ENCODE measurements around the gene LTBP1.
"Not testable (repeated sequence)": the region's sequence is repeated elsewhere in the genome, so short reads cannot be mapped to it uniquely, and the experiment has no call there.

The LTBP1 gene

GRCh38 chr2:32969444-32970162, 22.9 kb downstream of the LTBP1 start:
- Histone ChIP-seq H3K4me1 (ENCODE audit: insufficient read depth, low read length) (no peaks in the 10 kb centered on the region), H3K4me3 (ENCODE audit: low read depth in 1 of 2, low read length in 2 of 2) (no peak overlapping the region), H3K27ac (ENCODE audit: low read depth, low read length) (no peak overlapping the region), H3K9ac (ENCODE audit: low read length) (no peak overlapping the region), H3K9me3 (ENCODE audit: low read length) (no peaks in the 10 kb centered on the region), H3K27me3 (ENCODE audit: control insufficient read depth in 1 of 2, insufficient read depth in 2 of 2, low read length in 2 of 2) (no peaks in the 10 kb centered on the region), H3K36me3 (ENCODE audit: insufficient read depth, low read length) (no peaks in the 10 kb centered on the region)

DNA sequence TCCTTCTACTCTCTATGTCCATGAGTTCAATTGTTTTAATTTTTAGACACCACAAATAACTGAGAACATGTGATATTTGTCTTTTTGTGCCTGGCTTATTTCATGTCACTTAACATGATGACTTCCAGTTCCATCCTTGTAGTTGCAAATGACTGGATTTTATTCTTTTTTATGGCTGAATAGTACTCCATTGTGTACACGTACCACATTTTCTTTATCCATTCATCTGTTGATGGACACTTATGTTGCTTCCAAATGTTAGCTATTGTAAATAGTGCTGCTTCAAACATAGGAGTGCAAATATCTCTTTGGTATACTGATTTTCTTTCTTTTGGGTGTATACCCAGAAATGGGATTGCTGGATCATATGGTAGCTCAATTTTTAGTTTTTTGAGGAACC, 27.0 kb downstream of the LTBP1 start:
- not testable (repeated sequence) for H3K27me3 ChIP-seq (ENCODE audit: control insufficient read depth in 1 of 2, insufficient read depth in 2 of 2, low read length in 2 of 2); H3K9me3 ChIP-seq (ENCODE audit: low read length); H3K27ac ChIP-seq (ENCODE audit: low read depth, low read length); H3K4me1 ChIP-seq (ENCODE audit: insufficient read depth, low read length); H3K9ac ChIP-seq (ENCODE audit: low read length); H3K4me3 ChIP-seq (ENCODE audit: low read depth in 1 of 2, low read length in 2 of 2); H3K36me3 ChIP-seq (ENCODE audit: insufficient read depth, low read length)

DNA sequence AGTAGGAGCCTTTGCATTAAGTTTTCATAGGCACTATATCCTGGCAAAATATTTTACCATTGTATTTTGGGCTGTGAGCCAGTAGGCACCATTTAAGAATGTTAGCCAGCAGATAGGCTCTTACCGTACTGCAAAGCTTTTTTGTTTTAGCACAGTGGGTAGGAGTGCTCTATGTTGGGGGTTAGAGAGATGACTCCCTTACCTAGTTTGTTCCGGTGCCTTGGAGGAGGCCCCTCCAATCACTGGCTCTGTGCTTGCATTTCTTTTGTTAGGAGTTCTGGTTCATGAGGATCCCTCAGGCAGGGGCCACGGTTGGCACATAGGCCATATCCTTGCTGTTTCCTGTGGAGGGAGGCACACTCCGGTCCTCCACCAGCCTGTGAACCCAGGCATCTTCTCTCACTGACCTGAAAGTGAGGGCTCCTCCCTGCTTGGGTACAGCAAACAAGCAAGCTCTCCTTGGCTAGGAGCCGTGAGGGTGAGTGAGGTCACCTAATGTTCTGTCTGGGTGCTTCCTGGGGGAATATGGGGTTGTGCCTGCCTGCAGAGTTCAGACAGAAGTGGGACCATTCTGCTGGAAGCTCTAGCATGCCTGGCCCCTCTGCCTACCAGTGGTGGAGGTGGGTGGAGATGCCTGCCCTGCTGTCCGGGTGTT, 29.8 kb downstream of the LTBP1 start:
- Histone ChIP-seq H3K4me3 (ENCODE audit: low read depth in 1 of 2, low read length in 2 of 2) (no peak overlapping the region), H3K4me1 (ENCODE audit: insufficient read depth, low read length) (no peaks in the 10 kb centered on the region), H3K9ac (ENCODE audit: low read length) (no peak overlapping the region), H3K36me3 (ENCODE audit: insufficient read depth, low read length) (no peaks in the 10 kb centered on the region), H3K27ac (ENCODE audit: low read depth, low read length) (no peak overlapping the region), H3K9me3 (ENCODE audit: low read length) (no peaks in the 10 kb centered on the region), H3K27me3 (ENCODE audit: control insufficient read depth in 1 of 2, insufficient read depth in 2 of 2, low read length in 2 of 2) (no peaks in the 10 kb centered on the region)

- H3K27ac ChIP-seq (ENCODE audit: low read depth, low read length) = no peak overlapping the region
- H3K36me3 ChIP-seq (ENCODE audit: insufficient read depth, low read length) = no peaks in the 10 kb centered on the region
- no peaks in the 10 kb centered on the region for H3K27me3 ChIP-seq (ENCODE audit: control insufficient read depth in 1 of 2, insufficient read depth in 2 of 2, low read length in 2 of 2)
- H3K9me3 ChIP-seq (ENCODE audit: low read length) = no peaks in the 10 kb centered on the region
- no peak overlapping the region for H3K4me3 ChIP-seq (ENCODE audit: low read depth in 1 of 2, low read length in 2 of 2)
- no peak overlapping the region for H3K9ac ChIP-seq (ENCODE audit: low read length)
- no peaks in the 10 kb centered on the region for H3K4me1 ChIP-seq (ENCODE audit: insufficient read depth, low read length)
Observed at GRCh38 chr2:32977228-32977758, 30.5 kb downstream of the LTBP1 start.

DNA sequence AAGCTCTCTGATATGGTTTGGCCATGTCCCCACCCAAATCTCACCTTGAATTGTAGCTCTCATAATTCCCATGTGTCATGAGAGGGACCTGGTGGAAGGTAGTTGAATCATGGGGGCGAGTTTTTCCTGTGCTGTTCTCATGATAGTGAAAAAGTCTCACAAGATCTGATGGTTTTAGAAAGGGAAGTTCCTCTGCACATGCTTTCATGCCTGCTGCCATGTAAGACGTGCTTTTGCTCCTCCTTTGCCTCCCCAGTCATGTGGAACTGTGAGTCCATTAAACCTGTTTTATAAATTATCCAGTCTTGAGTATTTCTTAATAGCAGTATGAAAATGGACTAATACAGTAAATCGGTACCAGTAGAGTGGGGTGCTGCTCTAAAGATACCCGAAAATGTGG, 34.9 kb downstream of the LTBP1 start:
- H3K27ac ChIP-seq (ENCODE audit: low read depth, low read length) = no peak overlapping the region
- no peaks in the 10 kb centered on the region for H3K27me3 ChIP-seq (ENCODE audit: control insufficient read depth in 1 of 2, insufficient read depth in 2 of 2, low read length in 2 of 2)
- H3K9ac ChIP-seq (ENCODE audit: low read length) = no peak overlapping the region
- no peak overlapping the region for H3K4me3 ChIP-seq (ENCODE audit: low read depth in 1 of 2, low read length in 2 of 2)
- H3K9me3 ChIP-seq (ENCODE audit: low read length) = no peaks in the 10 kb centered on the region
- H3K4me1 ChIP-seq (ENCODE audit: insufficient read depth, low read length) = no peaks in the 10 kb centered on the region
- H3K36me3 ChIP-seq (ENCODE audit: insufficient read depth, low read length) = no peaks in the 10 kb centered on the region

GRCh38 chr2:32983193-32983924, 36.6 kb downstream of the LTBP1 start:
- H3K27me3 ChIP-seq (ENCODE audit: control insufficient read depth in 1 of 2, insufficient read depth in 2 of 2, low read length in 2 of 2) = not testable (repeated sequence)

DNA sequence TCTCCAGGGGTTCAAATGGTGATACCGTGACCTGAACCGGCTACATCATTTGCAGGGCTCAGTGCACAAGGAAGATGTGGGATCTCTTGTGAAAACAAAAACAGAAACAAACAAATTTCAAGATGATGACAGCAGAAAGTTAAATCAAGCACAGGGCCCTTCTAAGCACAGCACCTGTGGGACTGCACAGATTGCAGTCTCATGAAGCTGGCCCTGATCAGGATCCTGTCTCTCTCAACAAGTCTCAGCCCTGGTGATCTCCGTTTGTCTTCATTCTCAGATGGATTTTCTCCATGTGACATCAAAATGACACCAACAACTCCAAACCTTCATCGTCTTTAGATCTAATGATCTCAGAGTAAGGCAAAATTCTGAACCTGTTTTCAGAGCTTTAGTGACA, 39.7 kb downstream of the LTBP1 start:
- H3K9ac ChIP-seq (ENCODE audit: low read length) = no peak overlapping the region
- H3K27ac ChIP-seq (ENCODE audit: low read depth, low read length) = no peak overlapping the region
- H3K9me3 ChIP-seq (ENCODE audit: low read length) = no peaks in the 10 kb centered on the region
- no peak overlapping the region for H3K4me3 ChIP-seq (ENCODE audit: low read depth in 1 of 2, low read length in 2 of 2)
- H3K4me1 ChIP-seq (ENCODE audit: insufficient read depth, low read length) = peaks cover 3% of the 10 kb centered on the region
- no peaks in the 10 kb centered on the region for H3K27me3 ChIP-seq (ENCODE audit: control insufficient read depth in 1 of 2, insufficient read depth in 2 of 2, low read length in 2 of 2)
- no peaks in the 10 kb centered on the region for H3K36me3 ChIP-seq (ENCODE audit: insufficient read depth, low read length)

More at GRCh38 chr2:32983193-32983924, 36.6 kb downstream of the LTBP1 start:
- not testable (repeated sequence) for H3K4me3 ChIP-seq (ENCODE audit: low read depth in 1 of 2, low read length in 2 of 2); H3K4me1 ChIP-seq (ENCODE audit: insufficient read depth, low read length); H3K9me3 ChIP-seq (ENCODE audit: low read length); H3K36me3 ChIP-seq (ENCODE audit: insufficient read depth, low read length); H3K9ac ChIP-seq (ENCODE audit: low read length); H3K27ac ChIP-seq (ENCODE audit: low read depth, low read length)

GRCh38 chr2:32988525-32988924, 41.8 kb downstream of the LTBP1 start:
- Histone ChIP-seq H3K27ac (ENCODE audit: low read depth, low read length) (no peak overlapping the region), H3K27me3 (ENCODE audit: control insufficient read depth in 1 of 2, insufficient read depth in 2 of 2, low read length in 2 of 2) (no peaks in the 10 kb centered on the region), H3K4me1 (ENCODE audit: insufficient read depth, low read length) (peaks cover 3% of the 10 kb centered on the region), H3K4me3 (ENCODE audit: low read depth in 1 of 2, low read length in 2 of 2) (no peak overlapping the region), H3K36me3 (ENCODE audit: insufficient read depth, low read length) (no peaks in the 10 kb centered on the region), H3K9me3 (ENCODE audit: low read length) (no peaks in the 10 kb centered on the region), H3K9ac (ENCODE audit: low read length) (no peak overlapping the region)

GRCh38 chr2:32990556-32990955, 43.8 kb downstream of the LTBP1 start:
- Histone ChIP-seq H3K4me1 (ENCODE audit: insufficient read depth, low read length) (peaks cover 3% of the 10 kb centered on the region), H3K9ac (ENCODE audit: low read length) (no peak overlapping the region), H3K4me3 (ENCODE audit: low read depth in 1 of 2, low read length in 2 of 2) (no peak overlapping the region), H3K27ac (ENCODE audit: low read depth, low read length) (no peak overlapping the region), H3K36me3 (ENCODE audit: insufficient read depth, low read length) (no peaks in the 10 kb centered on the region), H3K27me3 (ENCODE audit: control insufficient read depth in 1 of 2, insufficient read depth in 2 of 2, low read length in 2 of 2) (no peaks in the 10 kb centered on the region), H3K9me3 (ENCODE audit: low read length) (no peaks in the 10 kb centered on the region)

DNA sequence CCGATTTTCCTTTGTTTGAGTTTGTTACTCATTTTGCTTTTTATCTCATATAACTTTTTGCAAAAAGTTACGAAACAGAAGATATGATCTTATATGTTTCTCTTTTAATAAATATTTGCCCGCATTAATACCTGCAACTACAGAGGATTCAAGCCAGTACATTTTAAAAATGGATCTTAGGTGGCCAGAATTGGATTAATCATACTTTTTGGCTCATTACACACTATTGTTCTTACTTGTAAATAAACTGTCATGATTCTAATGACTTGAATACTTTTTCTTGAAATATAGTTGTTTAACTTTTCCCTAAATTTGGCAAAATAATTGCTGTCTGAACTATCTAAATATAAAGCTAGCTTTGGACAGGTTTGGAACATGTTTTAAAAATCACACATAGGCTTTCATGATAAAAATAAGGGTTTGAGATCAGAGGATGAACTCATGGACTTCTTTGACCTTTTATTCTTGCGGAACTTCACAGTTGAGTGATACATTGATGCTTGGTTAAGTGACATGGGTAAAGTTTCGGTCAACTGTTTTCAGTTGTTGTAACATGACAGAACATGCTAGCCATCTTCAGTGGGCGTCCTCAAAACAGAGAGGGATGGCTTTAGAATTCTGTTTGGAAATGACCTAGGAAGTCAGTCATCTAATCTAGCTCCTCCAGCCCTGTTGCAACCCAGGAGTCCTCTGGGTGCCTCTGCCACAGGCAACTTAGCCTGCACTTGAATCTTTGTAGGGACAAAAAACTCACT, 44.5 kb downstream of the LTBP1 start:
- Histone ChIP-seq H3K36me3 (ENCODE audit: insufficient read depth, low read length) (no peaks in the 10 kb centered on the region), H3K9ac (ENCODE audit: low read length) (no peak overlapping the region), H3K27me3 (ENCODE audit: control insufficient read depth in 1 of 2, insufficient read depth in 2 of 2, low read length in 2 of 2) (no peaks in the 10 kb centered on the region), H3K9me3 (ENCODE audit: low read length) (no peaks in the 10 kb centered on the region), H3K4me1 (ENCODE audit: insufficient read depth, low read length) (peaks cover 3% of the 10 kb centered on the region), H3K27ac (ENCODE audit: low read depth, low read length) (no peak overlapping the region), H3K4me3 (ENCODE audit: low read depth in 1 of 2, low read length in 2 of 2) (no peak overlapping the region)

- Histone ChIP-seq H3K9me3 (ENCODE audit: low read length) (no peaks in the 10 kb centered on the region), H3K36me3 (ENCODE audit: insufficient read depth, low read length) (no peaks in the 10 kb centered on the region), H3K27me3 (ENCODE audit: control insufficient read depth in 1 of 2, insufficient read depth in 2 of 2, low read length in 2 of 2) (no peaks in the 10 kb centered on the region), H3K4me1 (ENCODE audit: insufficient read depth, low read length) (peaks cover 3% of the 10 kb centered on the region), H3K9ac (ENCODE audit: low read length) (no peak overlapping the region), H3K27ac (ENCODE audit: low read depth, low read length) (no peak overlapping the region), H3K4me3 (ENCODE audit: low read depth in 1 of 2, low read length in 2 of 2) (no peak overlapping the region)
Observed at GRCh38 chr2:32993005-32993539, 46.3 kb downstream of the LTBP1 start.

Data from muscle layer of colon (tissue), 2 donors.